ENCODE measurements around the gene TGM2.

The TGM2 gene

GRCh38 chr20:38198238-38198861 is 33.3 kb upstream of the TGM2 start:
- DNase-seq: no peak

DNA sequence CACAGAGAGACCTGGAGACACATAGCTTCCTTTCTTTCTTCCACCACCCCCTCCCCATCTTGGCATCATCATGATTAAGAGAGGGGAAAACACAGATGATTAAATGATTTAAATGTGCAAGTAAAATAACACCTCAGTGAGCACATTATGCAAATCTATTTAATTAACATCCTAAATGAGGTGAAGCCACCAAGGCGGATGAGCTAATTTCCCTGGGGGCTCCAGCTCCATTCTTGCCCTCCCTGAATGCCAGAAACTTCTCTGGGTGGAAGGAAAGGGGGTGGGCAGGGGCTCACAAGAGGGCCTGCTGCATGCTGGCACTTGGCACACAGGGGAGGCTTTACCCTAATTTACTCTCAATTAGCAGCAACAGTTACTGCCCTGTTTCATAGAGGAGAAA is 32.5 kb upstream of the TGM2 start:
- DNase-seq: no peak

- no peak for DNase-seq
Measured at GRCh38 chr20:38197217-38197616, 32.1 kb upstream of the TGM2 start.

DNA sequence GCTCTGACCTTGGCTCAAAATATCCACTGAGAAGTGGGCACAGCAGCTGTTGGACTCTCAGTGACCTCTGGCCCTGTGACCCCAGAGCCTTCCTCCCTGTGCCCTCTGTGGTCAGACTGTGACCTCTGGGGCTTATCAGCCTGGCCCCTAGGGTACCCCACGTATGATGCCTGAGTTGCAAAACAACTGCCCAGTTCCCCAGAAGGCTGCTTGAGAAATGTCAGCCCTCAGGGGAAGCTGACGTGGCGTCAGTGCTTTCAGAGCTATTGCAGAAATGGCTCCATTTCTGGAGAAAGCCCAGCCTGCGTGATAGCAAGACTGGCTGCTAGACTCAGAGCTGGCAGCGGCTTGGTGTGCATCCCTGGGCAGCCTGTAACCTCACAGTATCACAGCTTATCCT is 31.5 kb upstream of the TGM2 start:
- peak; percentile 70 for DNase-seq

DNA sequence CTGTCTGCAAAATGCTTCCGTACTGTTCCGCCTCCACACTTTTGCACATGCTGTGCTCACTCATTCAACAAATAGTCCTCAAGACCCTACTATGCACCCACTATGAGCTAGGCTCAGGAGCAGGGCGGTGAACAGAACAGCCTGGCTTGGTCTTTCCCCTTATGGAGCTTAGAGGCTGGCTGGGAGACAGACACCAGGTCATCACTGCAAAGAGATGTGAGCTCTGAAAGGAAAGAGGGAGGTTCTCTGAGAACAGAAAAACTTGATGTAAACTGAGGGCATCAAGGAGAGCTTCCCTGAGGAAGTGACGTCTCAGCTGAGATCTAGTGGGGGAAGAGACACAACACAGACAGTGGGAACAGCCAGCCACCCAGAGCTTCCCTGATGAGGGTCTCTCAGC is 31.0 kb upstream of the TGM2 start:
- DNase-seq: no peak

GRCh38 chr20:38195521-38195920 is 30.5 kb upstream of the TGM2 start:
- no peak for DNase-seq

- no peak for DNase-seq
Measured at GRCh38 chr20:38194971-38195504, 30.0 kb upstream of the TGM2 start.

DNA sequence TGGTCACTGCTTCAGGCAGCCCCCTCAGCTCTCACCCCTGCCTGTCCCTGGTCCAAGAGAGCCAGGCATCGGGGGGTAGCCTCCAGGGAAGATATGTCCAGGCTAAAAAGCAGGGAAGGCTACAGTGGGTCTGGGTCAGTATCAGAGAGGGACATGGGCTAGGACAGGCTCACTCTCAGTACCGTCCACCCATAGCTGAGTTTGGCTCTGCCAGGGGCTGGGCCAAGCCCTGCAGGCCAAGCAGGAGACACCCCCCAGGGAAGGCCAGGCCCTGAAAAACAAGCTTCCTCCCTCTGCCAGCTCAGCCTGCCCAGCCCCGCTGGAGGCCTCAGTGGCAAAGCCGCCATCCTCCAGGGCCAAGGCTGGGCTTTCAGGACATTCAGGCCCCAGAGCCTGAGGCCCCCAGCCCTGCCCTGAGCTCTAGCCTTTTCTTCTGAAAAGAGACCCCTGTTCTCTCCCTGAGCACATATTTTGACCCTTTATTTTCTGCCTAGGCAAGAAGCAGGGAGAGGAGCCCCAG is 28.6 kb upstream of the TGM2 start:
- no peak for DNase-seq

GRCh38 chr20:38192323-38192885 is 27.3 kb upstream of the TGM2 start:
- DNase-seq: no peak

DNA sequence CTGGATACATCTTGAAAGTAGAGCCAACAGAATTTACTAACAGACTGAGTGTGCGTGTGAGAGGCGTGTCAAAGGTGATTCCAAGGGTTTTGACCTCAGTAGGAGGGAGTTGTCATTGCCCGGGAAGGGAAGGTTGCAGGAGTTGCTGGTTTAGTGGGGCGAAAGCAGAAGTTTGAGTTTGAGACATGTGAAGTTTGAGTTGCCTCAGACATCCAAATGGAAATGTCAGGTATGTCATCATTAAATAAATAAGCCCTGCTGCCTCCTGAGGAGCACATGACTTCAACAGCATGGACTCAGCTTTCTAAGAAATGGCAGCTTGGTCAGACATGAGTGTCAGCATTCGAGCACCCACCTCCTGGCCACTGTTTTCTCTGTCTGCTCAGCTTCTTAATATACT is 26.6 kb upstream of the TGM2 start:
- DNase-seq: no peak

GRCh38 chr20:38190936-38191371 is 25.9 kb upstream of the TGM2 start:
- DNase-seq: no peak

- no peak for DNase-seq
Measured at GRCh38 chr20:38190166-38190565, 25.1 kb upstream of the TGM2 start.

DNA sequence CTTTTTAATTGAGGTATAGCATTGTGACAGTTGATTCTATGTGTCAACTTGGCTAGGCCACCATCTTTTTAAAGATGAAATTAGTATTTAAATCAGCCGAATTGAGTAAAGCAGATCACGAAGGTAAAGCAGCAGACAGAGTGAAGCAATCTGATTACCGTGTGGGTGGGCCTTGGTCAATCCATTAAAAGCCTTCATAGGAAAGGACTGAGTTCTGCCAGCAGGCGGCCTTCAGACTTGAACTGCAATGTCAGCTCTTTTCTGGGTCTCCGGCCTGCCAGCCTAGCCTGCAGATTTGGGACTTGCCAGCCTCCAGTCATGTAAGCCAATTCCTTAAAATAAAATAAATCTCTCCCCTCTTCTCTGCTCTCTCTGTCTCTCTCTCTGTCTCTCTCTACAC is 22.4 kb upstream of the TGM2 start:
- no peak for DNase-seq

DNA sequence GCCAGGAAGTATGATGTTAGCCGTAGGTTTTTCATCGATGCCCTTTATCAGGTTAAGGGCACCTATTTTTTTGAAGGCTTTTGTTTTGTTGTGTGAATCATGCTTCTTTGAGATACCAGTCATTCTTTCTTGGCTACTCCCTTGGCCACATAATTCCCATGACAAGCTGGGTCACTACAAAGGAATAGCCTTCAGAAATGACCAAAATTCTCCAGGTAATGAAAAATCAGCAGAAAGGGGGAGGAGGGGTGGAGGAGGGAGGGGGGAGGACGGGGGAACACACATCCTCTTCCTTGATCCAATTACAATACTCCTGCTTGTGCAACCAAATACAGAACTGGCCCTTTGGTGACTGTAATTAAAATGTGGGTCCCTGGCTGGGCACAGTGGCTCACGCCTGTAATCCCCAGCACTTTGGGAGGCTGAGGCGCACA is 21.7 kb upstream of the TGM2 start:
- no peak for DNase-seq

DNA sequence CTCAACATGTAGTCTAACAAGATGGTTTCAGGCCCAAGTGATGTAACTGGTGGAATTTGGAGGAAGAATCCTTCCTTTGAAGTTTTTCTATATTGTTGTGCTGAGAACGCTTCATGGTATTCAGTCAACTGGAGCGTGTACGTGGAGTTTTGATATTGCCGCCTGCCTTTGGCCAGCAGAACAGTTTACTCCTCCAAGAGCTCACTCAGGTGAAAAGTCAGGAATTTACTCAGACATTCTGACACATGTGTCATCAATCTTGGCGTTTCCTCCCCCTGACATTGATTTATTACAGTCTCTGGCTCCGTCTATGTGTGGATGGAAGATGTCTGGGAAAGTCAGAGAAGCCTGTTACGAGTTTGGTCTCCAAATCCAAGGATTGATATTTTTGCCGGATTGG is 19.0 kb upstream of the TGM2 start:
- no peak for DNase-seq

DNA sequence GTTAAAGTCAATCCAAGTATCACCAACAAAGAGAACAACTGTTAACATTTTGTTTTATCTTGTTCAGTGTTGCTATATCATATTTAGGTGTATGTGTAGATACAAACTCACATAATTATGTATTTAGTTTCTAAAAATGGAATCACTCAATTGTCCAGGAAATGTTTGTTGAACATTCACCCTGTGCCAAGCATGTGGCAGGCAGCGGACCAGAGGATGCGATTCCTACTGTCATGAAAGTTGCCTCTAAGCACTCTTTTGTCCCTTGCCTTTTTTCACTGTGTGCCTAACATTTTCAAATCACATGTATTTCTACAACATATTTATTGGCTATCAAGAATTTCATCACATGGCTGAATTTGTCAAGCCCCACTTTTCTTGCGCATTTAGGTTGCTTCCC is 16.9 kb upstream of the TGM2 start:
- no peak for DNase-seq

- no peak for DNase-seq
Measured at GRCh38 chr20:38181207-38181801, 16.2 kb upstream of the TGM2 start.

GRCh38 chr20:38180781-38181180 is 15.7 kb upstream of the TGM2 start:
- DNase-seq: no peak

GRCh38 chr20:38179846-38180245 is 14.8 kb upstream of the TGM2 start:
- DNase-seq: no peak

DNA sequence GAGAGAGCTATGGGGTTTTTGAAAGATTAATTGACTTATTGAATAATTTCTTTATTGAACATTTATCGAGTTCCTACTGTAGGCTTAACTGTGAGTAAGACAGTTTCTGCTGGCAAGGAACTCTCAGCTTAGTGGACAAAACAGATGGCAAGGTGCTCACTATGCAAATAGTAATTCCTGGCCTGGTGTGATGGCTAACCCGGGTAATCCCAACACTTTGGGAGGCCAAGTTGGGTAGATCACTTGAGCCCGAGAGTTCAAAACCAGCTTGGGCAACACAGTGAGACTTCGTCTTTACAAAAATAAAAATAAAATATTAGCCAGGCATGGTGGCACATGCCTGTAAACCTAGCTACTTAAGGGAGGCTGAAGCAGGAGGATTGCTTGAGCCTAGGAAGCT is 13.5 kb upstream of the TGM2 start:
- no peak for DNase-seq

DNA sequence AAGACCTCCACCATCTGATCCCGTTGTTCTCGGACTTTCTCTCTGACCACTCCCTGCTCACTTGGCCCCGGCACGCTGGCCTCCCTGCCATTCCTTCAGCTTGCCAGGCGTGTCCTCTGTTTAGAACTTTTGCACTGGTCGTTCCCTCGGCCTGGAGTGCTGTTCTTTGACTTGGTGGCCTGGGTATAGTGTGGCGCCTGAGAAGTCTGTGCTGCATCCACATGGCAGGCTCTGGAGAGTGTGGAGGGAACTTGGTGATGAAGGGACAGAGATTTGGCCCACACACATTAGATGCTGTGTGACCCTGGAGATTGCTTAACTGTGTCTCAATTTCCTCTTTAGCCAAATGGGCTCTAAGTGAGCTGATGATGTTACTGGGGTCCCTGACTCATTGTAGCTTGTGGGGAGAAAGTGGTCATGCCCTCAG is 13.0 kb upstream of the TGM2 start:
- no peak for DNase-seq

GRCh38 chr20:38177201-38177600 is 12.1 kb upstream of the TGM2 start:
- DNase-seq: no peak

DNA sequence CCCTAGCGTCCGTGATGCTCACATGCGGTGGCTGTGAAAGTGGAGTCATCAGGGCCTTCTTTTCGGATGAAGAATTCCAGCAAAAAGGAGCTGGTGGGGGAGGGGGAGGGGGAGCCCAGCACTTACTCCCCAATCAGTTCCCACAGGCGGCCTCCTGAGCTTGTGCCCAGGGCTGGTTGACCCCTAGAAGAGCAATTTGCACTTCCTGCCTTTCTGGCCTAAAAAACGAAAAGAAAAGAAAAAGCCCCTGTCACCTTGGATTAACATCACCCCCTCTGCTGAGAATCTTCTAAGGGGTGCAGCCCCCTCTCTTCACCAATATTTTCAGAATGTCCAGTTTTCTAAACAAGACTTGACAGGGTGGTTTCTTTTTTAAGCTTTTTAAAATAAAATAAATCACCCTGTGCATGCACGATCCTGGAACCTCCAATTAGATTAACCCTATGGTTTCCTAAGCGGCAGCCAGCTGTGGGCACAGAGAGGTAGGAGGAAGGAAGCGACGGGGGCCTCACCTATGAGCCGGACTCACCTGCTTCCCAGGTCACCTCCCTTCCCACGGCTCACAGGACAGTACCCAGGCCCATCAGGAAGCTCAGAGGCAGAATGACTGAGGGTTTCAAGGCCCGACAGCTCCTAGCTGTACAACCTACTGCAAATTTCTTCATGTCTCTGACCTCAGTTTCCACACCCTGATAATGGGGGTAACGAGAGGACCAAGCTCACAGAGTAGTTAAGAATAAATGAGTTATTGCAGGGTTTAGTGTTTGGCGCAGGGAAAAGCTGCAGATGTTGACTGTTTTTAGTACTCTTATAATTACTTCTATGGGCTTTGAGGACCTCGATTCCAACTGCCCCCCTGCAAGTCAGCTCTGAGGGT is 10.5 kb upstream of the TGM2 start:
- DNase-seq: no peak
